ENCODE results near the gene SSUH2. TPM values are rescaled to one million over a fixed set of nuclear protein-coding genes. Genes with fewer than 3 reads are reported as not detected.

The SSUH2 gene
- total RNA-seq, 1 donor = not detected

- Histone ChIP-seq H3K9me3 (ENCODE audit: low read depth, low read length) (no peaks in the 10 kb centered on the region), H3K4me3 (ENCODE audit: insufficient read depth, low read length) (no peak overlapping the region), H3K36me3 (ENCODE audit: insufficient read depth, low read length) (no peaks in the 10 kb centered on the region), H4K20me1 (ENCODE audit: insufficient read depth, low read length) (no peaks in the 10 kb centered on the region), H3K4me2 (ENCODE audit: insufficient read depth, low read length) (no peak overlapping the region), H3K27ac (ENCODE audit: low read depth, low read length) (no peak overlapping the region), H3K4me1 (ENCODE audit: insufficient read depth, low read length) (peaks cover 46% of the 10 kb centered on the region), H2AFZ (ENCODE audit: low read length) (no peak overlapping the region), H3K79me2 (ENCODE audit: insufficient read depth, low read length) (no peaks in the 10 kb centered on the region), H3K27me3 (ENCODE audit: insufficient read depth, low read length) (no peaks in the 10 kb centered on the region)
- TF ChIP-seq, protein P1, sequence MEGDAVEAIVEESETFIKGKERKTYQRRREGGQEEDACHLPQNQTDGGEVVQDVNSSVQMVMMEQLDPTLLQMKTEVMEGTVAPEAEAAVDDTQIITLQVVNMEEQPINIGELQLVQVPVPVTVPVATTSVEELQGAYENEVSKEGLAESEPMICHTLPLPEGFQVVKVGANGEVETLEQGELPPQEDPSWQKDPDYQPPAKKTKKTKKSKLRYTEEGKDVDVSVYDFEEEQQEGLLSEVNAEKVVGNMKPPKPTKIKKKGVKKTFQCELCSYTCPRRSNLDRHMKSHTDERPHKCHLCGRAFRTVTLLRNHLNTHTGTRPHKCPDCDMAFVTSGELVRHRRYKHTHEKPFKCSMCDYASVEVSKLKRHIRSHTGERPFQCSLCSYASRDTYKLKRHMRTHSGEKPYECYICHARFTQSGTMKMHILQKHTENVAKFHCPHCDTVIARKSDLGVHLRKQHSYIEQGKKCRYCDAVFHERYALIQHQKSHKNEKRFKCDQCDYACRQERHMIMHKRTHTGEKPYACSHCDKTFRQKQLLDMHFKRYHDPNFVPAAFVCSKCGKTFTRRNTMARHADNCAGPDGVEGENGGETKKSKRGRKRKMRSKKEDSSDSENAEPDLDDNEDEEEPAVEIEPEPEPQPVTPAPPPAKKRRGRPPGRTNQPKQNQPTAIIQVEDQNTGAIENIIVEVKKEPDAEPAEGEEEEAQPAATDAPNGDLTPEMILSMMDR (IDR thresholded peaks at IDR 0.05; ENCODE audit: extremely low read depth, low read depth, low read length) = no peak
- no peak for DNase-seq (ENCODE audit: insufficient read length, low spot score, missing footprints)
Observed at GRCh38 chr3:8578282-8578681, 66.3 kb downstream of the SSUH2 start.

DNA sequence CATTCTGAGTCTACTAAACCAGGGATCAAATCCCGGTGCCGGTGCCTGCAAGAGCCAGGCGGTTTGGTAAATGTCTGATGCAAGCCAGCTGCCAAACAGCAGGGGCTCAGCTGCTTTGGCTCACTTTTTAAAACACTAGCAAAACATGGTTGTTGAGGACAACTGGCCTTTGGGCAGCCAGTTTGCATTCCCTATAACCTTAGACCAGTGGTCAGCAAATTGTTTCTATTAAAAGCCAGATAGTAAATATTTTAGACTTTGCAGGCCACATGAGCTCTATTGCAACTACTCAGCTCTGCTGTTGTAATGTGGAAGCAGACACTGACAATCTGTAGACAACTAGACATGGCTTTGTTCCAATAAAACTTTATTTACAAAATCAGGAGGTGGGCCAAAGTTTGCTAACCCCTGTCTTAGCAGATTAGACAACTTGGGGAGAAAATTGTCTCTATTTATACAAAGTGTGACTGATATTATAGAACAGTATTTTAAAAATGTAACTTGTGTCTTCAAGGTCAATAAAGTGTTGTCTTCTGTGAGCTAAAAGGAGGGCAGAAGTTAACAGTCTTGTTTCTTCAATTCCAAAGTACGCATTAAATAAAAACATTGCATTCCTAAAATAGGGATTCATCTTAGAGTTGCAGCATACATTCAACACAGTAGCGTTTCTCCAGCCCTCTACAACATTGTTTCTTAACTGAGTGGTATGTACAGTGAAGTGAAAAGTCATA, 67.6 kb downstream of the SSUH2 start:
- TF ChIP-seq, protein P1 (IDR thresholded peaks at IDR 0.05; ENCODE audit: extremely low read depth, low read depth, low read length) = no peak
- no peaks in the 10 kb centered on the region for H3K9me3 ChIP-seq (ENCODE audit: low read depth, low read length)
- no peaks in the 10 kb centered on the region for H3K79me2 ChIP-seq (ENCODE audit: insufficient read depth, low read length)
- peaks cover 48% of the 10 kb centered on the region for H3K4me1 ChIP-seq (ENCODE audit: insufficient read depth, low read length)
- H3K27me3 ChIP-seq (ENCODE audit: insufficient read depth, low read length) = no peaks in the 10 kb centered on the region
- peak overlapping the region; percentile 32 for H3K27ac ChIP-seq (ENCODE audit: low read depth, low read length)
- H2AFZ ChIP-seq (ENCODE audit: low read length) = no peak overlapping the region
- H3K36me3 ChIP-seq (ENCODE audit: insufficient read depth, low read length) = no peaks in the 10 kb centered on the region
- no peak overlapping the region for H3K4me3 ChIP-seq (ENCODE audit: insufficient read depth, low read length)
- H4K20me1 ChIP-seq (ENCODE audit: insufficient read depth, low read length) = no peaks in the 10 kb centered on the region
- no peak overlapping the region for H3K4me2 ChIP-seq (ENCODE audit: insufficient read depth, low read length)
- peak; percentile 45 for DNase-seq (ENCODE audit: insufficient read length, low spot score, missing footprints)

DNA sequence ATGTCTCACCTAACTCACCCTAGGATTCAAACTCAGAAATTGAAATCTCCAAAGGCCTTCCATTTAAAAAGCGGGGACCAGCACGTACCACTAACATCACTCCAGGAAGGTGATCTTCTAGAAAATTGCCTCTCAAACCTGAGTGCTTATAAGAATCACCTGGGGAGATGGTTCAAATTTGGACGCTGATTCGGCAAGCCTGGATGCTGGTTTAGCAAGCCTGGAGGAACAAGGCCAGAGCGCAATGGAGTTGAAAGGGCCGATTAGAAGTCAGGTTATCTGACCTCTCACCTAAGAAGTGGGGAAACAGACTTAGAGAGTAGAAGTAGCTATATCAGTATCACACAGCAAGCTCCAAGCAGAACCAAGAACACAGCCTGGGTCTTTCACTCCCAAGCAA, 68.2 kb downstream of the SSUH2 start:
- H3K4me2 ChIP-seq (ENCODE audit: insufficient read depth, low read length) = no peak overlapping the region
- no peaks in the 10 kb centered on the region for H3K27me3 ChIP-seq (ENCODE audit: insufficient read depth, low read length)
- H3K4me1 ChIP-seq (ENCODE audit: insufficient read depth, low read length) = peaks cover 43% of the 10 kb centered on the region
- peak overlapping the region; percentile 32 for H3K27ac ChIP-seq (ENCODE audit: low read depth, low read length)
- H2AFZ ChIP-seq (ENCODE audit: low read length) = no peak overlapping the region
- H3K79me2 ChIP-seq (ENCODE audit: insufficient read depth, low read length) = no peaks in the 10 kb centered on the region
- TF ChIP-seq, protein P1 (IDR thresholded peaks at IDR 0.05; ENCODE audit: extremely low read depth, low read depth, low read length) = no peak
- DNase-seq (ENCODE audit: insufficient read length, low spot score, missing footprints) = no peak
- H3K36me3 ChIP-seq (ENCODE audit: insufficient read depth, low read length) = no peaks in the 10 kb centered on the region
- no peak overlapping the region for H3K4me3 ChIP-seq (ENCODE audit: insufficient read depth, low read length)
- no peaks in the 10 kb centered on the region for H4K20me1 ChIP-seq (ENCODE audit: insufficient read depth, low read length)
- H3K9me3 ChIP-seq (ENCODE audit: low read depth, low read length) = no peaks in the 10 kb centered on the region

GRCh38 chr3:8575364-8576104, 69.1 kb downstream of the SSUH2 start:
- peak; percentile 62 for DNase-seq (ENCODE audit: insufficient read length, low spot score, missing footprints)
- no peak overlapping the region for H3K4me2 ChIP-seq (ENCODE audit: insufficient read depth, low read length)
- no peaks in the 10 kb centered on the region for H3K27me3 ChIP-seq (ENCODE audit: insufficient read depth, low read length)
- H4K20me1 ChIP-seq (ENCODE audit: insufficient read depth, low read length) = no peaks in the 10 kb centered on the region
- no peaks in the 10 kb centered on the region for H3K79me2 ChIP-seq (ENCODE audit: insufficient read depth, low read length)
- H3K36me3 ChIP-seq (ENCODE audit: insufficient read depth, low read length) = peaks cover 6% of the 10 kb centered on the region
- H3K4me1 ChIP-seq (ENCODE audit: insufficient read depth, low read length) = peaks cover 34% of the 10 kb centered on the region
- peak overlapping the region; percentile 21 for H3K27ac ChIP-seq (ENCODE audit: low read depth, low read length)
- H2AFZ ChIP-seq (ENCODE audit: low read length) = no peak overlapping the region
- H3K4me3 ChIP-seq (ENCODE audit: insufficient read depth, low read length) = no peak overlapping the region
- H3K9me3 ChIP-seq (ENCODE audit: low read depth, low read length) = no peaks in the 10 kb centered on the region
- TF ChIP-seq, protein P1 (IDR thresholded peaks at IDR 0.05; ENCODE audit: extremely low read depth, low read depth, low read length) = no peak
